Gastroesophageal sphincter (tissue), 3 donors: ENCODE measurements around the gene TRAF3.

ENCODE experiments used
- POLR2AphosphoS5 ChIP-seq: sonication (generic); formaldehyde crosslinking; IDR thresholded peaks from one replicate; pipeline ENCODE4 v1.6.1; 2017; ENCODE audit warnings: antibody characterized with exemption
- TF ChIP-seq, protein P1 (sequence below), 4 experiments: fragments of 200-600 bp in 2 of 4; fragments of 450-650 bp in 2 of 4; sonication (generic) in 1 of 4; IDR thresholded peaks; one replicate each; pipeline ENCODE4 v1.5.1; 2017 to 2019; ENCODE audit warnings: antibody characterized with exemption in 4 of 4, mild to moderate bottlenecking in 2 of 4, moderate library complexity in 2 of 4

DNA sequence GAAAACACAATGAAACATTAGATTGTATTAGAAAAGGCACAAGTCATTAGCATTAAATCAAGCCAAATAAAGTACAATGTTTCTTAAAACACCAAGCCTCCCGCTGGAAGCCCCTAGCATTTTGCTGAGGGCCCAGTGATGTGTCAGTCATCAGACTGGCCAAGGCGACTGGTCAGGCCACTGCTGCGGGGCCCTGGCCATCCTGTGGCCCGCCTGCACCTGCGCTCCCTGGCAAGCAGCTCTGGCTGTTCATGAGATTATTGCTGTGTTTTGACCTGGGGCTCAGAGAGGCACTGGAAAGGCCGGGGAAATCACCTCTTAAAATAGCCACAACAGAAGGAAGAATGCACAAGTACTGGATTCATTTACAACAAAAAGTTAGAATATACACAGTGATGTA, 121.0 kb downstream of the TRAF3 start:
- TF ChIP-seq, protein P1, sequence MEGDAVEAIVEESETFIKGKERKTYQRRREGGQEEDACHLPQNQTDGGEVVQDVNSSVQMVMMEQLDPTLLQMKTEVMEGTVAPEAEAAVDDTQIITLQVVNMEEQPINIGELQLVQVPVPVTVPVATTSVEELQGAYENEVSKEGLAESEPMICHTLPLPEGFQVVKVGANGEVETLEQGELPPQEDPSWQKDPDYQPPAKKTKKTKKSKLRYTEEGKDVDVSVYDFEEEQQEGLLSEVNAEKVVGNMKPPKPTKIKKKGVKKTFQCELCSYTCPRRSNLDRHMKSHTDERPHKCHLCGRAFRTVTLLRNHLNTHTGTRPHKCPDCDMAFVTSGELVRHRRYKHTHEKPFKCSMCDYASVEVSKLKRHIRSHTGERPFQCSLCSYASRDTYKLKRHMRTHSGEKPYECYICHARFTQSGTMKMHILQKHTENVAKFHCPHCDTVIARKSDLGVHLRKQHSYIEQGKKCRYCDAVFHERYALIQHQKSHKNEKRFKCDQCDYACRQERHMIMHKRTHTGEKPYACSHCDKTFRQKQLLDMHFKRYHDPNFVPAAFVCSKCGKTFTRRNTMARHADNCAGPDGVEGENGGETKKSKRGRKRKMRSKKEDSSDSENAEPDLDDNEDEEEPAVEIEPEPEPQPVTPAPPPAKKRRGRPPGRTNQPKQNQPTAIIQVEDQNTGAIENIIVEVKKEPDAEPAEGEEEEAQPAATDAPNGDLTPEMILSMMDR (IDR thresholded peaks at IDR 0.05): no peak
- no peak for TF ChIP-seq POLR2AphosphoS5
